Tibial nerve (tissue), 3 donors: Measurements from ENCODE around the gene GTF2B.

Experiments
- POLR2A ChIP-seq, 2 donors: fragments of 450-650 bp; IDR thresholded peaks; one replicate each; pipeline ENCODE4 v1.6.1; 2017; ENCODE audit warnings: antibody characterized with exemption in 2 of 2, mild to moderate bottlenecking in 2 of 2, moderate library complexity in 2 of 2
- TF ChIP-seq, protein P1 (sequence below), 5 experiments: fragments of 200-600 bp in 3 of 5; fragments of 450-650 bp in 2 of 5; sonication (generic) in 3 of 5; IDR thresholded peaks; one replicate each; pipeline ENCODE4 v1.5.1; 2016 to 2019; ENCODE audit warnings: antibody characterized with exemption in 5 of 5, mild to moderate bottlenecking in 3 of 5, moderate library complexity in 2 of 5

DNA sequence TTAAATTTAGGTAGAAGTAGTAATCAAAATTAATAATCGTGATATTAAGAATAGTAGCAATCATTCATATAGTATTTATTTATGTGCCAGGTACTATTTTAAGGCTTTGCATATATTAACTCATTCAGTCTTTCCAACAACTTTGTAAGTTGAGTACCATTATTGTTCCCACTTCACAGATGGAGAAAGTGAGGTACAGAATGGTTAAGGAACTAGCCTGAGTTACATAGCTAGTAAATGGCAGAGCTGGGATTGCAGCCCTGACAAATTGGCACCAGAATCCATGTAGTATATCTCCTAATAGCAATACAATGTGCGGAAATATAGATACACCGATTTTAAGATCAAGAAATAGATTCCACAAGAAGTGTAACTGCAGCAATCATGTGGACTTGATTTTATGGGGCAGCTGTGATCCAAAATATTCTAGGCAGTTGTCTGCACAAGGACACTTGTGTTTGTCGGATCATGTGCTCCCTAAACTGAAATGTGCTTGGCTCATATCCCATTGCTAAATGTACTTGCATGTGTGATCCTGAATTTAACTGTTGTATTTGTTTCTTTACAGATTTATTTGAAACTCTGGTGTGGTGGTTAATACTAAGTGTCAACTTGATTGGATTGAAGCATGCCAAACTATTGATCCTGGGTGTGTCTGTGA, 5.8 kb upstream of the GTF2B start:
- no peak for TF ChIP-seq POLR2A (IDR thresholded peaks at IDR 0.05)
- TF ChIP-seq, protein P1, sequence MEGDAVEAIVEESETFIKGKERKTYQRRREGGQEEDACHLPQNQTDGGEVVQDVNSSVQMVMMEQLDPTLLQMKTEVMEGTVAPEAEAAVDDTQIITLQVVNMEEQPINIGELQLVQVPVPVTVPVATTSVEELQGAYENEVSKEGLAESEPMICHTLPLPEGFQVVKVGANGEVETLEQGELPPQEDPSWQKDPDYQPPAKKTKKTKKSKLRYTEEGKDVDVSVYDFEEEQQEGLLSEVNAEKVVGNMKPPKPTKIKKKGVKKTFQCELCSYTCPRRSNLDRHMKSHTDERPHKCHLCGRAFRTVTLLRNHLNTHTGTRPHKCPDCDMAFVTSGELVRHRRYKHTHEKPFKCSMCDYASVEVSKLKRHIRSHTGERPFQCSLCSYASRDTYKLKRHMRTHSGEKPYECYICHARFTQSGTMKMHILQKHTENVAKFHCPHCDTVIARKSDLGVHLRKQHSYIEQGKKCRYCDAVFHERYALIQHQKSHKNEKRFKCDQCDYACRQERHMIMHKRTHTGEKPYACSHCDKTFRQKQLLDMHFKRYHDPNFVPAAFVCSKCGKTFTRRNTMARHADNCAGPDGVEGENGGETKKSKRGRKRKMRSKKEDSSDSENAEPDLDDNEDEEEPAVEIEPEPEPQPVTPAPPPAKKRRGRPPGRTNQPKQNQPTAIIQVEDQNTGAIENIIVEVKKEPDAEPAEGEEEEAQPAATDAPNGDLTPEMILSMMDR (IDR thresholded peaks at IDR 0.05) = no peak
